GM03348 (cell line): ENCODE results near the gene BTBD9.
"Not testable (repeated sequence)": the region's sequence is repeated elsewhere in the genome, so short reads cannot be mapped to it uniquely, and the experiment has no call there.

ENCODE experiments used
- DNase-seq: peaks from one replicate; pipeline ENCODE4 v3.0.0; 2012; ENCODE audit warnings: low spot score

The BTBD9 gene

GRCh38 chr6:38387461-38387860 is 252.3 kb downstream of the BTBD9 start:
- no peak for DNase-seq

GRCh38 chr6:38378801-38379200 is 260.9 kb downstream of the BTBD9 start:
- DNase-seq: peak; percentile 5

GRCh38 chr6:38375937-38376336 is 263.8 kb downstream of the BTBD9 start:
- no peak for DNase-seq

- peak; percentile 17 for DNase-seq
Measured at GRCh38 chr6:38375341-38375740, 264.4 kb downstream of the BTBD9 start.

GRCh38 chr6:38371881-38372280 is 267.8 kb downstream of the BTBD9 start:
- DNase-seq: no peak

- DNase-seq: peak; percentile 15
Measured at GRCh38 chr6:38370653-38371601, 268.8 kb downstream of the BTBD9 start.

- DNase-seq: no peak
Measured at GRCh38 chr6:38367231-38367630, 272.5 kb downstream of the BTBD9 start.

- DNase-seq: no peak
Measured at GRCh38 chr6:38366234-38366633, 273.5 kb downstream of the BTBD9 start.

- DNase-seq: no peak
Measured at GRCh38 chr6:38364775-38365174, 275.0 kb downstream of the BTBD9 start.

- DNase-seq: no peak
Measured at GRCh38 chr6:38364127-38364526, 275.6 kb downstream of the BTBD9 start.

- DNase-seq: no peak
Measured at GRCh38 chr6:38355519-38355918, 284.2 kb downstream of the BTBD9 start.

- DNase-seq: no peak
Measured at GRCh38 chr6:38354905-38355304, 284.8 kb downstream of the BTBD9 start.

- DNase-seq: no peak
Measured at GRCh38 chr6:38354037-38354381, 285.7 kb downstream of the BTBD9 start.

- peak; percentile 36 for DNase-seq
Measured at GRCh38 chr6:38353310-38354036, 286.3 kb downstream of the BTBD9 start.

- peak; percentile 14 for DNase-seq
Measured at GRCh38 chr6:38352636-38353035, 287.1 kb downstream of the BTBD9 start.

- DNase-seq: peak; percentile 50
Measured at GRCh38 chr6:38350942-38351341, 288.8 kb downstream of the BTBD9 start.

- DNase-seq: no peak
Measured at GRCh38 chr6:38350220-38350619, 289.5 kb downstream of the BTBD9 start.

GRCh38 chr6:38349795-38350194 is 289.9 kb downstream of the BTBD9 start:
- peak; percentile 74 for DNase-seq

GRCh38 chr6:38349221-38349620 is 290.5 kb downstream of the BTBD9 start:
- no peak for DNase-seq

- DNase-seq: no peak
Measured at GRCh38 chr6:38348371-38348770, 291.4 kb downstream of the BTBD9 start.

GRCh38 chr6:38347829-38348228 is 291.9 kb downstream of the BTBD9 start:
- DNase-seq: not testable (repeated sequence)

- peak; percentile 84 for DNase-seq
Measured at GRCh38 chr6:38346291-38347079, 293.2 kb downstream of the BTBD9 start.
